Immature natural killer cell (primary cell): ENCODE results near the gene ADAM10. TPM values are rescaled to one million over a fixed set of nuclear protein-coding genes. Genes with fewer than 3 reads are reported as not detected.
"Not testable (repeated sequence)": the region's sequence is repeated elsewhere in the genome, so short reads cannot be mapped to it uniquely, and the experiment has no call there.

Source experiments
- DNase-seq, 3 donors: peaks; one replicate each; pipeline ENCODE4 v3.0.0; 2022; ENCODE audit warnings: mixed read lengths in 1 of 3
- H3K27ac Mint-ChIP-seq, 6 donors: one replicate each; pipeline ENCODE4 v1.8.0; 2020; ENCODE audit warnings: mixed read lengths in 6 of 6, mild to moderate bottlenecking in 5 of 6, inconsistent platforms in 4 of 6, moderate library complexity in 3 of 6
- H3K27me3 Mint-ChIP-seq, 3 donors: one replicate each; pipeline ENCODE4 v1.8.0; 2020 to 2021; ENCODE audit warnings: low read depth in 3 of 3, mild to moderate bottlenecking in 3 of 3, mixed read lengths in 3 of 3, moderate library complexity in 3 of 3, inconsistent platforms in 1 of 3
- H3K36me3 Mint-ChIP-seq, 3 donors: one replicate each; pipeline ENCODE4 v1.8.0; 2020; ENCODE audit warnings: mixed read lengths in 3 of 3, inconsistent platforms in 2 of 3, mild to moderate bottlenecking in 2 of 3
- H3K4me1 Mint-ChIP-seq, 2 donors: one replicate each; pipeline ENCODE4 v1.8.0; 2020; ENCODE audit warnings: inconsistent platforms in 2 of 2, mild to moderate bottlenecking in 2 of 2, mixed read lengths in 2 of 2, moderate library complexity in 1 of 2
- H3K4me3 Mint-ChIP-seq, 5 donors: one replicate each; pipeline ENCODE4 v1.8.0; 2020; ENCODE audit warnings: mild to moderate bottlenecking in 5 of 5, mixed read lengths in 5 of 5, inconsistent platforms in 3 of 5, moderate library complexity in 3 of 5
- H3K9me3 Mint-ChIP-seq, 6 donors: one replicate each; pipeline ENCODE4 v1.8.0; 2020; ENCODE audit warnings: mild to moderate bottlenecking in 6 of 6, mixed read lengths in 6 of 6, inconsistent platforms in 4 of 6, moderate library complexity in 3 of 6
- polyA plus RNA-seq, 3 donors: library from polyadenylated mRNA; unstranded; fragments of 300-500 nt; fragmentation: Illumina TruSeq; gene quantifications; one replicate each; pipeline ENCODE4 v1.2.3, GENCODE V29; 2021

Gene ADAM10
- polyA plus RNA-seq, 3 donors from 2014 or later = 136 to 314 (median 192) TPM

DNA sequence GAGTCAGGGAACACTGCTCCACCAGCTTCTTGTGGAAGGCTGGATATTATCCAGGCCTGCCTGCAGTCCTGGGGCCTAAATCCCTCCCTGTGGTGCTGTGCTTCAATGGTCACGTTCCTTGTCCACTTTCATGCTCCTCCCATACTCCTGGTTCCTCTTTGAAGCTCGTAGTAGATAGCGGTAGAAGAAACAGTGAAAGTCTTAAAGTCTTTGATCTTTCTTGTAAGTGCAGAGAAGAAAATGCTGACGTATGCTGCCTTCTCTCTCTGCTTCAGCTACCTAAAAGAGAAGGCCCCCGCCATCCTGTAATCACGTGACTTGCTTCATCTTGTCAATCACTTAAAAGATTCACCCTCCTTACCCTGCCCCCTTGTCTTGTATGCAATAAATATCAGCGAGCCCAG, 19.1 kb upstream of the ADAM10 start:
- not testable (repeated sequence) for H3K4me3 Mint-ChIP-seq, DNase-seq, H3K9me3 Mint-ChIP-seq, H3K36me3 Mint-ChIP-seq, H3K27me3 Mint-ChIP-seq, H3K27ac Mint-ChIP-seq
- peaks cover 8 to 19% of the 10 kb centered on the region in 2 donors for H3K4me1 Mint-ChIP-seq

DNA sequence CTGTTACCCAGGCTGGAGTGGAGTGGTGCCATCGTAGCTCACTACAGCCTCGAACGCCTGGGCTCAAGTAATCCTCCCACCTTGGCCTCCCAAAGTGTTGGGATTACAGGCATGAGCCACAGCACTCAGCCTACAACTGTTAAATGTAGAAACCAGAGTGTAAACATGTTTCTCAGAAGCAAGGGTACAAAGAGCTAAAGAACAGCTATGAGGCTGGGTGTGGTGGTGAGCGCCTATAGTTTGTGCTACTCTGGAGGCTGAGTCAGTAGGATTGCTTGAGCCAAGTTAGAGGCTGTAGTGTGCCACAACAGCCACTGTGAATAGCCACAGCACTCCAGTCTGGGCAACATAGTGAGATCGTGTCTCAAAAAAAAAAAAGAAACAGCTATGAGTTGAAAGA, 16.8 kb upstream of the ADAM10 start:
- Mint-ChIP-seq H3K4me1 (peaks cover 16 to 19% of the 10 kb centered on the region in 2 donors), H3K36me3 (peaks cover 0 to 4% (median 0%) of the 10 kb centered on the region in 3 donors), H3K27me3 (peaks cover 0 to 2% (median 2%) of the 10 kb centered on the region in 3 donors), H3K4me3 (no peak overlapping the region), H3K9me3 (peaks cover 0 to 7% (median 4%) of the 10 kb centered on the region in 6 donors), H3K27ac (no peak overlapping the region)
- DNase-seq = no peak

DNA sequence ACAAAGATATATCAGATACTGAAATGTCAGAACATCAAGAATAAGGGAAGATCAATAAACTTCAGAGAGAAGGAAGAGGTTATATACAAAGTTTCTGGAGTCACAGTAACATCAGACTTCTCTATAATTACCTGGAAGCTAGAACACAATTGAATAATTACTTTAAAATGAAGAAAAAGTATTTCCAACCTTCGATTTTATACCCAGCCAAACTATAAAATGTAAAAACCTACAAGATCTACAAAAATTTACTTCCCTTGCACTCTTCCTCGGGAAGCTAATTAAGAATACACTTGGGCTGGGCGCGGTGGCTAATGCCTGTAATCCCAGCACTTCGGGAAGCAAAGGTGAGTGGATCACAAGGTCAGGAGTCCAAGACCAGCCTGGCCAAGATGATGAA, 15.0 kb upstream of the ADAM10 start:
- no peak for DNase-seq
- Mint-ChIP-seq H3K36me3 (peaks cover 0 to 4% (median 0%) of the 10 kb centered on the region in 3 donors), H3K27ac (no peak overlapping the region), H3K4me3 (no peak overlapping the region), H3K27me3 (peaks cover 0 to 2% (median 2%) of the 10 kb centered on the region in 3 donors), H3K9me3 (peaks cover 0 to 7% (median 4%) of the 10 kb centered on the region in 6 donors), H3K4me1 (peaks cover 19 to 20% of the 10 kb centered on the region in 2 donors)

DNA sequence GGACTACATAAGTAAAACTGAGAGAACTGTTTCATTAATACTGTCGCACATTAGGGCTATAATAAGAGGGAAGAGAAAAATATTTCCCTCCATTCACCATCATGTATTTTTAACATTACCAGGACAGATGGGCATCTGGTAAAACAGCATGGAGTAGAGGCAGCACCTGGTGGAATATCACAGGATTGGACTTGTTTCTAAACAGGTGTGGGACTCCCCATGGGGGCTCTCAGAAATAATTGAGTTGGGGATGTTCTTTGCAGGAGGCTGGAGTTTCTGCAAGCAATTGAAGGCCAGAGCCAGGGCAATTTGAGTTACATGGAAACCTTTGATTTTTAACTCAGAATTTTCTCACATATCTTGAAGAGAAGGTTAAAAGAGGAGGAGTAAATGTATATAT, 13.2 kb upstream of the ADAM10 start:
- DNase-seq = no peak
- Mint-ChIP-seq H3K4me1 (peaks cover 19 to 20% of the 10 kb centered on the region in 2 donors), H3K36me3 (peaks cover 0 to 4% (median 0%) of the 10 kb centered on the region in 3 donors), H3K4me3 (peak overlapping the region in 1 of 5 donors; percentile 28), H3K27ac (peak overlapping the region in 2 of 6 donors; percentile 41 to 69), H3K9me3 (peaks cover 0 to 7% (median 4%) of the 10 kb centered on the region in 6 donors), H3K27me3 (peaks cover 0 to 3% (median 2%) of the 10 kb centered on the region in 3 donors)

DNA sequence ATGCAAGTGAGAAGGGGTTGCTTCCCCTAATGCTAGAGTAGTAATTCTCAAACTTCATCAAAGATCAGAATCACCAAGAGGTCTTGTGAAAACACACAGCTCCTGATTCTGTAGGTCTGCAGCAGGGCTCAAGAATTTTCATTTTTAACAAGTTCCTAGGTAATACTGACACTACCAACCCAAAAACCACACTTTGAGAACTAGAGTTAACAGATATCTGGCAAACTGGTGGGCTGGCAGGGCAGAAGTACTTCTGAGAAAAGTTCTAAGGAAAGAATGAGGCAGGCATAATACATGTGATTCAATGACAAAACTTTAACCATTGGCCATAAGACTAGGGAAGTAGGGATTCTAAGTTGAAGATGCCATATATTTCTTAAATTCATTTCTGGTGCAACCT, 12.8 kb upstream of the ADAM10 start:
- Mint-ChIP-seq H3K27me3 (peaks cover 0 to 7% (median 3%) of the 10 kb centered on the region in 3 donors), H3K4me3 (peak overlapping the region in 1 of 5 donors; percentile 28), H3K27ac (peak overlapping the region in 3 of 6 donors; percentile 41 to 69 (median 61)), H3K9me3 (peaks cover 0 to 7% (median 4%) of the 10 kb centered on the region in 6 donors), H3K4me1 (peaks cover 19 to 20% of the 10 kb centered on the region in 2 donors), H3K36me3 (peaks cover 0 to 4% (median 0%) of the 10 kb centered on the region in 3 donors)
- DNase-seq = no peak

DNA sequence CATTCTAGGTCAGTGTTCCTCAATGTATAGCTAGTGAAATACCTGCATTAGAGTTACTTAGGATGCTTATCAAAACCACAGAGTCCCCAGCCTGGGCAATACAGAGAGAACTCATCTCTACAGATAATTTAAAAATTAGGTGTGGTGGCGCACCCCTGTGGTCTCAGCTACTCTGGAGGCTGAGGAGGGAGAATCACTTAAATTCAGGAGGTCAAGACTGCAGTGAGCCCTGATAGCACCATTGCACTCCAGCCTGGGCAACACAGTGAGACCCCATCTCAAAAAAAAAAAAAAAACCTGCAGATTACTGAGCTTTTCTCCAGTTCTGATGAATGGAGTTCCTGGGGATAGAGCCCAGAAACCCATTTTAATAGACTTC, 11.5 kb upstream of the ADAM10 start:
- peaks cover 0 to 7% (median 4%) of the 10 kb centered on the region in 6 donors for H3K9me3 Mint-ChIP-seq
- peak in 1 of 3 donors; percentile 7 for DNase-seq
- H3K4me3 Mint-ChIP-seq = peak overlapping the region in 3 of 5 donors; percentile 62 to 72 (median 64)
- peaks cover 19 to 20% of the 10 kb centered on the region in 2 donors for H3K4me1 Mint-ChIP-seq
- H3K36me3 Mint-ChIP-seq = peaks cover 0 to 4% (median 0%) of the 10 kb centered on the region in 3 donors
- H3K27ac Mint-ChIP-seq = no peak overlapping the region
- peaks cover 0 to 9% (median 5%) of the 10 kb centered on the region in 3 donors for H3K27me3 Mint-ChIP-seq

DNA sequence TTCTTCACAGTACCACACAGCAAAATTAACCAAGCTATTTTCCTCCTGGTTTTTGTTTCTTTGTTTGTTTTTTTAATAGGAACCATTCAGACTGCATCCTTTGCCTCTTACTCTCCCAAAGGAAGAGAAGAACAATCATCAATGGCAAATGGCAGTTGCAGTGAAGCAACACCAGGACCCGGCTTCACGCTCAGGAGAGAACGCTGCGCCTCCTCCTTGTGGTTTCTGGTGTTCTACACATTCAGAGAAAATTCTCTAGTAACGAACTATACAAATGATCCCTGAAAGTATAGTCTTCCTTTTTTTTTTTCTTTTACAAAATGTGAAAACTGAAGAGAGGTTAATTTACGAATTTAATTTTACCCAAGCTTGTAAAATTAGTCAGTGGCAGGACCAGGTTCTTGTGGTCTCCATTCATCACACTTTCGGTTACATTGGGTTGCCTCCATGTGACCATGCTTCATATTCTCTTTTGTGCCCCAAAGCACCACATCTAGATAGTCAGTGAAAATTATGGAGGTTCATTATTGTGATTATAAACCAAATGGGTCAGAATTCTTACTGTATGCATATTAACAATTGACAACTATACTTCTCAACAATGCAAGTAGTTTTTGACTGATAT, 11.0 kb upstream of the ADAM10 start:
- H3K27me3 Mint-ChIP-seq = peaks cover 0 to 9% (median 5%) of the 10 kb centered on the region in 3 donors
- peak in 1 of 3 donors; percentile 14 for DNase-seq
- H3K4me1 Mint-ChIP-seq = peaks cover 19 to 20% of the 10 kb centered on the region in 2 donors
- peaks cover 0 to 7% (median 4%) of the 10 kb centered on the region in 6 donors for H3K9me3 Mint-ChIP-seq
- peak overlapping the region in 4 of 5 donors; percentile 62 to 72 (median 67) for H3K4me3 Mint-ChIP-seq
- no peak overlapping the region for H3K27ac Mint-ChIP-seq
- H3K36me3 Mint-ChIP-seq = peaks cover 0 to 4% (median 0%) of the 10 kb centered on the region in 3 donors

DNA sequence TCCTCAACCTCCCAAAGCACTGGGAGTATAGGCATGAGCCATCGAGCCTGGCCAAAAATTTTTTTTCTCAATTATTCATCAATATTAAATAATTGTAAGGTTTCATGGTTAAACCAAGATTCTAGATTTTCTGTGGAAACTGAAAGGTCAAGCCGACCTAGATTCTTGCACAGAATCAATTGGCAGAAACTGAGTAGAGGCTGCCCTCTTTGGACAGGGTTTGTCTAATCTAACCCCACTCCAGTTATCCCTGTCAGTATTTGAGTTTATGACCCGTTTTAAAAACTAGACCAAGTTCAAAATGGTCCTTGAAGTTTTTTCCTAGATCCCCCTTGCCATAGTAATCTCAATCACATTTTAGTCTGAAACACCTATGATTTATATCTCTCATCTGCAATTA, 8.6 kb upstream of the ADAM10 start:
- peaks cover 19 to 20% of the 10 kb centered on the region in 2 donors for H3K4me1 Mint-ChIP-seq
- no peak overlapping the region for H3K4me3 Mint-ChIP-seq
- no peak overlapping the region for H3K27ac Mint-ChIP-seq

DNA sequence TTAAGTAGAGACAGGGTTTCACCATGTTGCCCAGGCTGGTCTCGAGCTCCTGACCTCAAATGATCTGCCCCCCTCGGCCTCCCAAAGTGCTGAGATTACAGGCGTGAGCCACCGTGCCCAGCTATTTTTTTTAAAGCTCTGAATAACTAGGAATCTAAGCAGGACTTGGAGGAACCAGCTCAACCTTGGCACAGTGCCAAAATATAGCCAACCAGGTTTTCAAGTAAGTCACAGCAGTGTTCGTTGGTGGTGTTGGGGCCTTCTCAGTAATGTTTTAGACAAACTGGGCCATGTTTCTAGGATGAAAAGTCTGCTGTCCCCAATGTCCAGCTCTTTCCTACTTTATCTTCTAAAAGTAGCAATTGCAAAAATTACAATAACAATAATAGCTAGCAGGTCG, 6.4 kb upstream of the ADAM10 start:
- H3K27ac Mint-ChIP-seq = no peak overlapping the region
- peaks cover 9 to 10% of the 10 kb centered on the region in 2 donors for H3K4me1 Mint-ChIP-seq
- H3K9me3 Mint-ChIP-seq = no peaks in the 10 kb centered on the region
- no peak overlapping the region for H3K4me3 Mint-ChIP-seq
- H3K27me3 Mint-ChIP-seq = peaks cover 0 to 7% (median 5%) of the 10 kb centered on the region in 3 donors
- H3K36me3 Mint-ChIP-seq = no peaks in the 10 kb centered on the region
- DNase-seq = no peak

More for the DNA sequence above, 8.6 kb upstream of the ADAM10 start:
- no peaks in the 10 kb centered on the region for H3K36me3 Mint-ChIP-seq
- DNase-seq = peak in 1 of 3 donors; percentile 21
- no peaks in the 10 kb centered on the region for H3K9me3 Mint-ChIP-seq
- peaks cover 0 to 7% (median 5%) of the 10 kb centered on the region in 3 donors for H3K27me3 Mint-ChIP-seq

DNA sequence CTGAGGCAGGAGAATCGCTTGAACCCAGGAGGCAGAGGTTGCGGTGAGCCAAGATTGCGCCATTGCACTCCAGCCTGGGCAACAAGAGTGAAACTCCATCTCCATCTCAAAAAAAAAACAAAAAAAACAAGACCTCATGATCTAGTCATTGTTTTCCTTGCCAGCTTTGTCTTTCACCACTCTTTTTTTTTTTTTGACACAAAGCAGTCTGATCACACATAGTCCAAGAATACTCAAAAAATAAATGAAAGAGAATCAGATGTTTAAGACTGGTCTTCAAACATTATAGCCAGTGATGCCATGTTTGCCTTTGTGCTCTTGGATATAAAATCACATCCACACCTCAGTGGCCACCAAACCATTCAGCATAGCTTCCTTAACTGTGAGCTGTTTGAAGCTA, 5.8 kb upstream of the ADAM10 start:
- H3K9me3 Mint-ChIP-seq = no peaks in the 10 kb centered on the region
- H3K4me3 Mint-ChIP-seq = no peak overlapping the region
- H3K27ac Mint-ChIP-seq = no peak overlapping the region
- H3K36me3 Mint-ChIP-seq = no peaks in the 10 kb centered on the region
- no peak for DNase-seq
- peaks cover 6 to 7% of the 10 kb centered on the region in 2 donors for H3K4me1 Mint-ChIP-seq
- H3K27me3 Mint-ChIP-seq = peaks cover 2 to 7% (median 5%) of the 10 kb centered on the region in 3 donors

DNA sequence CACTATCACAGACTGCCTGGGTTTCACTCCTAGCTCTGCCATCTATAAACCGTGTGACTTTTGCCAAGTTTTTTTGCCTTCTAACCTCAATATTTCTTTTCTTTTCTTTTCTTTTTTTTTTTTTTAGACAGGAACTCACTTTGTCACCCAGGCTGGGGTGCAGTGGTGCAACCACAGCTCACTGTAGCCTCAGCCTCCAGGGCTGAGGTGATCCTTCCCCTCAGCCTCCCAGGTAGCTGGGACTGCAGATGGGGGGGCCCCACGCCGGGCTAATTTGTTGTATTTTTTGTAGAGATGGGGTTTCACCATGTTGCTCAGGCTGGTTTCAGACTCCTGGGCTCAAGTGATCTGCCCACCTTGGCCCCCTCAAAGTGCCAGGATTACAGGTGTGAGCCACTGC, 3.2 kb upstream of the ADAM10 start:
- H3K36me3 Mint-ChIP-seq = no peaks in the 10 kb centered on the region
- peaks cover 20 to 22% of the 10 kb centered on the region in 2 donors for H3K4me1 Mint-ChIP-seq
- H3K9me3 Mint-ChIP-seq = peaks cover 0 to 2% (median 0%) of the 10 kb centered on the region in 6 donors
- H3K27ac Mint-ChIP-seq = peak overlapping the region in 1 of 6 donors; percentile 51
- H3K27me3 Mint-ChIP-seq = peaks cover 2 to 16% (median 9%) of the 10 kb centered on the region in 3 donors
- peak in 1 of 3 donors; percentile 21 for DNase-seq
- peak overlapping the region in 1 of 5 donors; percentile 26 for H3K4me3 Mint-ChIP-seq

DNA sequence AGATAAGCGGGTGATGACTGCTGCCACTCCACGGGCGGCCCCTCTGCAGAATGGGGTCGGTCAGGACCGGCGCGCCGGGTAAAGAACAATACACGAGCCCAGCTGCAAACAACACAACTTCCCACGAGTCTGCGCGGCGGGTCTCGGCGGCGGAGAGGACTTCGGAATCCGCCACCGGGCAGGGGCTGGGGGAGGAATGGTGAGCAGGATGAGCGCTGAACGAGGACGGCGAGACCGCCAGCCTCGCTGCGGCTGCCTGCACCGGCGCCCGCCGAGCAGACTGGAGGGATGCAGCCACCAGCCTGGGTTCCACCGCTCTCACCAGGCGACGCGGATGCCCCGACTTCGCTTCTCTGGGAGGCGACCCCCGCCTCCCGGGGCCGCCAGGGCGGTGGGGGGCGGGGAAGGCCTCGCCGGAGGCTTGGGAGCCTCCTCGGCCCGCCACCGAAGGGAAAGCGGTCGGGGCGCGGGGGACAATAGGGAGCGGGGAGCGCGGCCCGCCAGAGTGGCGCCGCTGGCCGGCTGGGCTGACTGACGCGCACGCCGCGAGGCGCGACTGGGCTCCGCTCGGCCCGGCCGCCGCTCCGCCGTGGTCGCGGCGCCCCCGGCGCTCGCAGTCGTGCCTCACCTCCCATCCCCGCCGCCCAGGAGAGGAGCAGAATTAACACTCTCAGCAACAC, 515 bp downstream of the ADAM10 start:
- H3K4me3 Mint-ChIP-seq = peak overlapping the region; percentile 92 to 99 (median 98)
- peaks cover 48 to 58% of the 10 kb centered on the region in 2 donors for H3K4me1 Mint-ChIP-seq
- peaks cover 2 to 13% (median 4%) of the 10 kb centered on the region in 3 donors for H3K27me3 Mint-ChIP-seq
- H3K27ac Mint-ChIP-seq = peak overlapping the region; percentile 89 to 96 (median 94)
- DNase-seq = peak; percentile 35 to 47 (median 47)
- peaks cover 0 to 2% (median 0%) of the 10 kb centered on the region in 6 donors for H3K9me3 Mint-ChIP-seq
- no peaks in the 10 kb centered on the region for H3K36me3 Mint-ChIP-seq

DNA sequence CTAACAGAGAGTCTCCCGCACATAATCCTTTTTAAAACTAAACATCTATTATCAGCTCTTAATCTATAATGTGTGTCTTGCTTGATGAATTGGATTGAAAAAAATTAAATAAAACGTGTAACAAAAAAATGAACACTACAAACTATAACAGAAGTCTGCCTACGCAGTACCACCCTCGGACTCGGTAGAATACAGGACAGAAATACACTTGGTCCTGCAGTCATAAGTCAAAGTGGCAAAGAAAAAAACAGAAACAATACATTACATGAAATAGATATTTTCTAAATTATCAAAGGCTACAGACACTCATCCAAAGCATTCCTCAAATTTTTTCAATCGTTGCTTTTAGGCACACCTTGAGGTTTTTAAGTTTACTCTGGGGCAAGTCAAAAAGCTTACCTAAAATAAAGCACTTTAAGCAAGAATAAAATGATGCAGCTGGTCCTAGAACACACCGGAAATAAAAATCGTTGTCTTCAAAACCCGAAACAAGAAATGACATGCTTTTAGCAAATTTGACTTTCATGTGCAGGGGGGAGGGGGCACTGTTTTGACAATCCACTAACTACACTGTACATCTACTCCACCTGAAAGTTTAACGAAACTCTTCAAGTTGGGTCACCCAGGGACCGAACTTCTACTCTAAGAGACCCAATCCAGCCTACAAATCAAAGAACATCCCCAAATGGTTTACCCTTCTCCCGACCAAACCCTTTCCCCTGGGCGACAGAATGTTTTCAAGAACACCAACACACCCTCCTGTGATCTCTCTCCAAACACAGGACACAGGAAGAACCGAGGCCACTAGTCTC, 1.3 kb downstream of the ADAM10 start:
- Mint-ChIP-seq H3K4me3 (peak overlapping the region; percentile 92 to 99 (median 97)), H3K27ac (peak overlapping the region; percentile 87 to 96 (median 92)), H3K27me3 (peaks cover 2 to 13% (median 4%) of the 10 kb centered on the region in 3 donors), H3K4me1 (peaks cover 54 to 66% of the 10 kb centered on the region in 2 donors), H3K36me3 (no peaks in the 10 kb centered on the region), H3K9me3 (peaks cover 0 to 2% (median 0%) of the 10 kb centered on the region in 6 donors)
- DNase-seq = peak in 1 of 3 donors; percentile 19
